Keratinocyte (primary cell): ENCODE measurements around the gene ZNF423.

Source experiments
- EZH2 ChIP-seq: IDR thresholded peaks from one replicate; pipeline ENCODE4 v1.6.1; 2012; ENCODE audit warnings: inconsistent platforms, mild to moderate bottlenecking, low read length, moderate library complexity
- TF ChIP-seq, protein P1 (sequence below), 3 experiments: IDR thresholded peaks in 1 of 3; conservative IDR thresholded peaks in 1 of 3; optimal IDR thresholded peaks in 1 of 3; 2 replicates in 2 of 3; 3 replicates in 1 of 3; pipeline versions ENCODE3 to v1.5.1; 2011; ENCODE audit warnings: low read length in 3 of 3, mild to moderate bottlenecking in 3 of 3, moderate library complexity in 2 of 3, control low read depth in 1 of 3, inconsistent platforms in 1 of 3; ENCODE audit not compliant: insufficient read depth in 2 of 3; ENCODE audit errors: extremely low read depth in 1 of 3

DNA sequence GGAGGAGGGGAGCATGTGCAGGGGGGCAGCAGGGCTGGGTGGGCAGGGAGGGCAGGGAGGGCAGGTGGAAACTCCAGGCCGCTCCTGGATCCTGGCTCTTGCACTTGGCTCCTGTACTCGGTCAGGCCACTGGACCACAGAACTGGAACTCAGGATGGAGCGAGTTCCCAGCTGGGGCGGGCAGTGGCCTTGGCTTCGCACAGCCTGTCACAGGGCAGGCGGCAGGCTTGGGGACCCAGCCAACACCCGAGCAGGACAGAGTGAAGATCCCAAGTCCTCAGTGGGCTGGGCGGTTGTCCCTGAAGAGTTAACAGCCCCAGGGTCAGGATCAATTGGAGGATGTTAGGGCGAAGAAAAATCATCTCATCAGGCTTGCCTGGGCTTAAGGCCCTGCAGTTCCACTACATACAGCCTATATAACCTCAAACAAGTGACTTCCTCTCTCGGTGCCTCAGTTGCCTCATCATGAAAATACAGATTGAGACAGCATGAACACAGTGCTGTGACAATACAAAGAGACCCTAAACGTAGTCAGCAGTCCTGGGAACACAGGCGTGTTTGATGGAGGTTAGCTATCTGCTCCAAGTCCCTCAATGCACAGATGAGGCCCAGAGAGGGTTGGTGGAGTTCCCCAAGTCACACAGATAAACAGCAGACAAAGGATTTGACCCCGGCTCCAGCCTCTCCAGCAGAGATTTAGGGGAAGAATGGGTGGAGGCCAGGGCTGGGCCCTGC is 21.9 kb downstream of the ZNF423 start:
- TF ChIP-seq, protein P1, sequence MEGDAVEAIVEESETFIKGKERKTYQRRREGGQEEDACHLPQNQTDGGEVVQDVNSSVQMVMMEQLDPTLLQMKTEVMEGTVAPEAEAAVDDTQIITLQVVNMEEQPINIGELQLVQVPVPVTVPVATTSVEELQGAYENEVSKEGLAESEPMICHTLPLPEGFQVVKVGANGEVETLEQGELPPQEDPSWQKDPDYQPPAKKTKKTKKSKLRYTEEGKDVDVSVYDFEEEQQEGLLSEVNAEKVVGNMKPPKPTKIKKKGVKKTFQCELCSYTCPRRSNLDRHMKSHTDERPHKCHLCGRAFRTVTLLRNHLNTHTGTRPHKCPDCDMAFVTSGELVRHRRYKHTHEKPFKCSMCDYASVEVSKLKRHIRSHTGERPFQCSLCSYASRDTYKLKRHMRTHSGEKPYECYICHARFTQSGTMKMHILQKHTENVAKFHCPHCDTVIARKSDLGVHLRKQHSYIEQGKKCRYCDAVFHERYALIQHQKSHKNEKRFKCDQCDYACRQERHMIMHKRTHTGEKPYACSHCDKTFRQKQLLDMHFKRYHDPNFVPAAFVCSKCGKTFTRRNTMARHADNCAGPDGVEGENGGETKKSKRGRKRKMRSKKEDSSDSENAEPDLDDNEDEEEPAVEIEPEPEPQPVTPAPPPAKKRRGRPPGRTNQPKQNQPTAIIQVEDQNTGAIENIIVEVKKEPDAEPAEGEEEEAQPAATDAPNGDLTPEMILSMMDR (optimal IDR thresholded peaks at IDR 0.05 in 1 of 3, IDR thresholded peaks at IDR 0.05 in 1 of 3, conservative IDR thresholded peaks at IDR 0.05 in 1 of 3; ENCODE audit: extremely low read depth in 1 of 3, insufficient read depth in 2 of 3, low read length in 3 of 3): no peak
- TF ChIP-seq EZH2: no peak
